OCI-LY3 (cell line): ENCODE measurements around the gene MPZL1.

Experiments
- H2AFZ ChIP-seq: fragments of 200-600, 300-600 bp; shearing (Covaris generic); 2 replicates; pipeline ENCODE4 v1.6.0; 2014; ENCODE audit warnings: antibody characterized with exemption, low read depth, low read length
- H3K27ac ChIP-seq: fragments of 200-600, 300-600 bp; sonication (generic); 2 replicates; pipeline ENCODE4 v1.5.1; 2014; ENCODE audit warnings: mild to moderate bottlenecking, low read length, moderate library complexity, mixed read lengths
- H3K27me3 ChIP-seq: fragments of 200-600, 300-600 bp; sonication (generic); 2 replicates; pipeline ENCODE4 v1.6.1; 2014; ENCODE audit warnings: low read depth, low read length, mixed read lengths
- H3K36me3 ChIP-seq: fragments of 200-600, 300-600 bp; sonication (generic); replicated peaks from 2 replicates; pipeline ENCODE3; 2014; ENCODE audit warnings: low read depth, low read length, mixed read lengths
- H3K4me1 ChIP-seq: fragments of 300-600, 200-600 bp; sonication (generic); 2 replicates; pipeline ENCODE4 v1.6.1; 2014; ENCODE audit warnings: low read length, mixed read lengths
- H3K4me2 ChIP-seq: fragments of 200-600, 300-600 bp; sonication (generic); 2 replicates; pipeline ENCODE4 v1.6.1; 2014; ENCODE audit warnings: low read length, mixed read lengths
- H3K4me3 ChIP-seq: fragments of 300-600, 200-600 bp; sonication (generic); 2 replicates; pipeline ENCODE4 v1.5.1; 2014; ENCODE audit warnings: antibody characterized with exemption, mild to moderate bottlenecking, low read length, moderate library complexity
- H3K79me2 ChIP-seq: fragments of 300-600, 200-600 bp; shearing (Covaris generic); 2 replicates; pipeline ENCODE4 v1.6.1; 2014; ENCODE audit warnings: mild to moderate bottlenecking, low read length, mixed read lengths
- H3K9ac ChIP-seq: fragments of 300-600, 200-600 bp; shearing (Covaris generic); 2 replicates; pipeline ENCODE4 v1.6.0; 2014; ENCODE audit warnings: mild to moderate bottlenecking, low read length, moderate library complexity
- H3K9me3 ChIP-seq: fragments of 200-600, 300-600 bp; shearing (Covaris generic); 2 replicates; pipeline ENCODE4 v1.6.1; 2014; ENCODE audit warnings: low read length, mixed read lengths; ENCODE audit not compliant: insufficient read depth
- H4K20me1 ChIP-seq: fragments of 200-600, 300-600 bp; sonication (generic); 2 replicates; pipeline ENCODE4 v1.6.1; 2016; ENCODE audit warnings: low read length, mixed read lengths; ENCODE audit not compliant: insufficient read depth
- CTCF ChIP-seq: fragments of 200-600, 300-600 bp; sonication (generic); IDR thresholded peaks from 2 replicates; pipeline ENCODE4 v1.5.1; 2014; ENCODE audit warnings: antibody characterized with exemption, low read length, low read depth
- EZH2phosphoT487 ChIP-seq: fragments of 200-600 bp; shearing (Covaris generic); IDR thresholded peaks from 2 replicates; pipeline ENCODE4 v1.6.1; 2018; ENCODE audit warnings: antibody characterized with exemption, mixed run types, low read depth

The MPZL1 gene

GRCh38 chr1:167765496-167765895 is 43.7 kb downstream of the MPZL1 start:
- Histone ChIP-seq H3K79me2 (peaks cover 25% of the 10 kb centered on the region; the same call in 1 of the 2 replicates), H3K4me1 (no peaks in the 10 kb centered on the region), H4K20me1 (peaks cover 10% of the 10 kb centered on the region; the same call in 1 of the 2 replicates), H3K27me3 (no peaks in the 10 kb centered on the region), H3K9me3 (no peaks in the 10 kb centered on the region), H3K4me3 (no peak overlapping the region), H3K27ac (no peak overlapping the region), H3K9ac (no peak overlapping the region), H3K36me3 (peaks cover 34% of the 10 kb centered on the region), H3K4me2 (no peak overlapping the region), H2AFZ (no peak overlapping the region)
- TF ChIP-seq CTCF (no peak), EZH2phosphoT487 (no peak)

- Histone ChIP-seq H3K4me1 (no peaks in the 10 kb centered on the region), H4K20me1 (peaks cover 9% of the 10 kb centered on the region; the same call in 1 of the 2 replicates), H3K36me3 (peaks cover 37% of the 10 kb centered on the region), H3K4me3 (no peak overlapping the region), H3K27me3 (no peaks in the 10 kb centered on the region), H3K79me2 (peaks cover 18% of the 10 kb centered on the region; the same call in 1 of the 2 replicates), H3K4me2 (no peak overlapping the region), H3K9ac (no peak overlapping the region), H2AFZ (no peak overlapping the region), H3K9me3 (no peaks in the 10 kb centered on the region), H3K27ac (no peak overlapping the region)
- TF ChIP-seq CTCF (no peak), EZH2phosphoT487 (no peak)
These were observed 44.8 kb downstream of the MPZL1 start for GRCh38 chr1:167766538-167766937.

- Histone ChIP-seq H3K9me3 (no peaks in the 10 kb centered on the region), H3K36me3 (peaks cover 46% of the 10 kb centered on the region), H3K27me3 (no peaks in the 10 kb centered on the region), H3K4me3 (no peak overlapping the region), H4K20me1 (peaks cover 2% of the 10 kb centered on the region; the same call in 1 of the 2 replicates), H3K27ac (no peak overlapping the region), H3K4me1 (no peaks in the 10 kb centered on the region), H3K79me2 (peaks cover 7% of the 10 kb centered on the region; the same call in 1 of the 2 replicates), H3K9ac (no peak overlapping the region), H2AFZ (no peak overlapping the region), H3K4me2 (no peak overlapping the region)
- no peak for TF ChIP-seq CTCF
- no peak for TF ChIP-seq EZH2phosphoT487
These were observed 46.0 kb downstream of the MPZL1 start for GRCh38 chr1:167767761-167768160.

- no peaks in the 10 kb centered on the region for H3K27me3 ChIP-seq
- TF ChIP-seq CTCF: no peak
- no peak for TF ChIP-seq EZH2phosphoT487
- H3K9ac ChIP-seq: no peak overlapping the region
- H3K36me3 ChIP-seq: peaks cover 66% of the 10 kb centered on the region
- peaks cover 6% of the 10 kb centered on the region for H3K4me1 ChIP-seq
- H3K4me2 ChIP-seq: no peak overlapping the region
- H3K4me3 ChIP-seq: no peak overlapping the region
- no peak overlapping the region for H3K27ac ChIP-seq
- no peaks in the 10 kb centered on the region for H4K20me1 ChIP-seq
- H3K9me3 ChIP-seq: no peaks in the 10 kb centered on the region
- H2AFZ ChIP-seq: no peak overlapping the region
- no peaks in the 10 kb centered on the region for H3K79me2 ChIP-seq
These were observed 48.3 kb downstream of the MPZL1 start for GRCh38 chr1:167770127-167770526.
